WTC11 (cell line): ENCODE measurements around the gene VTN. TPM values are rescaled to one million over a fixed set of nuclear protein-coding genes. Genes with fewer than 3 reads are reported as not detected.
A peak's percentile ranks its signal among the peaks of the same experiment; 100 is the strongest.

Experiments
- ATAC-seq: fragments of 200-7000 bp; cut with Tn5 transposase; 2 replicates; pipeline ENCODE4 v1.10.0; 2021; ENCODE audit warnings: mild to moderate bottlenecking, moderate library complexity
- CTCF ChIA-PET: fragments of 300-600 bp; sonication (Branson Sonifier 250); formaldehyde crosslinking; loops from one replicate; lab custom pipeline; 2021; ENCODE audit warnings: antibody characterized with exemption; lab: Charles Lee
- POLR2A ChIA-PET: fragments of 350-600 bp; sonication (Branson Sonifier 250); formaldehyde crosslinking; loops from one replicate; lab custom pipeline; 2021; ENCODE audit warnings: antibody characterized with exemption; lab: Charles Lee
- DNase-seq: peaks from one replicate; pipeline ENCODE4 v3.0.0; 2021; ENCODE audit warnings: low spot score
- H3K27ac Mint-ChIP-seq: 2 replicates; pipeline ENCODE4 v1.8.0; 2021; ENCODE audit warnings: mixed read lengths
- H3K27me3 Mint-ChIP-seq: 2 replicates; pipeline ENCODE4 v1.8.0; 2021; ENCODE audit warnings: low read depth, mild to moderate bottlenecking, moderate library complexity, mixed read lengths
- H3K36me3 Mint-ChIP-seq: 2 replicates; pipeline ENCODE4 v1.8.0; 2021; ENCODE audit warnings: mixed read lengths
- H3K4me1 Mint-ChIP-seq: 2 replicates; pipeline ENCODE4 v1.8.0; 2022; ENCODE audit warnings: mixed read lengths
- H3K4me3 Mint-ChIP-seq: 2 replicates; pipeline ENCODE4 v1.8.0; 2021; ENCODE audit warnings: mild to moderate bottlenecking, moderate library complexity, mixed read lengths
- H3K9me3 Mint-ChIP-seq: 2 replicates; pipeline ENCODE4 v1.8.0; 2021; ENCODE audit warnings: mixed read lengths
- CBFB ChIP-seq: sonication (generic); formaldehyde crosslinking; IDR thresholded peaks from 2 replicates; pipeline ENCODE4 v1.8.1; 2022; ENCODE audit warnings: mild to moderate bottlenecking, low read depth, missing genetic modification reagents
- CDX4 ChIP-seq: fragments of 250-450 bp; sonication (Bioruptor Pico); IDR thresholded peaks from 2 replicates; pipeline ENCODE4 v1.9.0; 2021; ENCODE audit warnings: moderate library complexity, mild to moderate bottlenecking, inconsistent platforms, borderline replicate concordance
- CREB1 ChIP-seq: sonication (generic); formaldehyde crosslinking; IDR thresholded peaks from 2 replicates; pipeline ENCODE4 v1.8.0; 2023; ENCODE audit warnings: mild to moderate bottlenecking, missing genetic modification reagents
- EMX1 ChIP-seq: fragments of 250-450 bp; sonication (Bioruptor Pico); IDR thresholded peaks from 2 replicates; pipeline ENCODE4 v1.8.0; 2021; ENCODE audit warnings: mild to moderate bottlenecking
- ERG ChIP-seq: fragments of 250-450 bp; sonication (Bioruptor Pico); IDR thresholded peaks from 2 replicates; pipeline ENCODE4 v1.8.0; 2021; ENCODE audit warnings: mild to moderate bottlenecking
- ESRRA ChIP-seq: sonication (generic); formaldehyde crosslinking; IDR thresholded peaks from 2 replicates; pipeline ENCODE4 v1.8.1; 2022; ENCODE audit warnings: mild to moderate bottlenecking, missing genetic modification reagents, borderline replicate concordance
- FOXP1 ChIP-seq: sonication (generic); formaldehyde crosslinking; IDR thresholded peaks from 2 replicates; pipeline ENCODE4 v1.8.0; 2022; ENCODE audit warnings: missing genetic modification reagents, mild to moderate bottlenecking, moderate library complexity, borderline replicate concordance
- IRF2 ChIP-seq: sonication (generic); formaldehyde crosslinking; IDR thresholded peaks from 2 replicates; pipeline ENCODE4 v1.8.0; 2022; ENCODE audit warnings: low read depth, missing genetic modification reagents, borderline replicate concordance
- JAZF1 ChIP-seq: fragments of 250-450 bp; sonication (Bioruptor Pico); IDR thresholded peaks from 2 replicates; pipeline ENCODE4 v1.9.0; 2021; ENCODE audit warnings: moderate library complexity, mild to moderate bottlenecking, inconsistent platforms
- NFATC4 ChIP-seq: fragments of 250-450 bp; sonication (Bioruptor Pico); IDR thresholded peaks from 2 replicates; pipeline ENCODE4 v1.9.0; 2021; ENCODE audit warnings: mild to moderate bottlenecking
- PRDM15 ChIP-seq: sonication (generic); formaldehyde crosslinking; IDR thresholded peaks from 2 replicates; pipeline ENCODE4 v1.8.0; 2022; ENCODE audit warnings: missing genetic modification reagents
- PREB ChIP-seq: sonication (generic); formaldehyde crosslinking; IDR thresholded peaks from 2 replicates; pipeline ENCODE4 v1.8.1; 2022; ENCODE audit warnings: mild to moderate bottlenecking, missing genetic modification reagents, moderate library complexity, borderline replicate concordance
- RELA ChIP-seq: sonication (generic); formaldehyde crosslinking; IDR thresholded peaks from 2 replicates; pipeline ENCODE4 v1.8.1; 2022; ENCODE audit warnings: missing genetic modification reagents, mild to moderate bottlenecking, borderline replicate concordance
- SMAD3 ChIP-seq: sonication (generic); formaldehyde crosslinking; IDR thresholded peaks from 2 replicates; pipeline ENCODE4 v1.8.0; 2022; ENCODE audit warnings: missing genetic modification reagents, mild to moderate bottlenecking, borderline replicate concordance
- SP1 ChIP-seq: sonication (generic); formaldehyde crosslinking; conservative IDR thresholded peaks from 2 replicates; pipeline ENCODE4 v1.8.1; 2022; ENCODE audit warnings: missing genetic modification reagents
- USF1 ChIP-seq: sonication (generic); formaldehyde crosslinking; IDR thresholded peaks from 2 replicates; pipeline ENCODE4 v1.8.0; 2022; ENCODE audit warnings: mild to moderate bottlenecking, missing genetic modification reagents
- USF2 ChIP-seq: sonication (generic); formaldehyde crosslinking; IDR thresholded peaks from 2 replicates; pipeline ENCODE4 v1.8.1; 2023; ENCODE audit warnings: mild to moderate bottlenecking, missing genetic modification reagents, moderate library complexity
- ZNF396 ChIP-seq: fragments of 250-450 bp; sonication (Bioruptor Pico); IDR thresholded peaks from 2 replicates; pipeline ENCODE4 v1.8.0; 2021; ENCODE audit warnings: mild to moderate bottlenecking, moderate library complexity, borderline replicate concordance
- total RNA-seq: library from RNA; stranded (reverse); gene quantifications from 3 replicates; pipeline ENCODE4 v1.2.3, GENCODE V29; 2021

Gene VTN
- total RNA-seq, 1 experiment from 2014 or later: 1.6 TPM

- ChIA-PET POLR2A (interaction anchor here (1.3 to 1.9 kb wide), 2 partner anchors 10 to 23 kb away, joined by 3 to 6 read pairs; no protein-coding TSS in a partner anchor), CTCF (interaction anchor here (0.5 to 3.7 kb wide), 15 partner anchors 9 to 144 kb away, joined by 3 to 62 read pairs (median 4); partner anchors contain the start of genes IFT20, SARM1 and TNFAIP1)
- DNase-seq (peak; percentile 48), ATAC-seq (no peak)
- Mint-ChIP-seq H3K4me1 (peaks cover 79% of the 10 kb centered on the region), H3K27ac (peak overlapping the region; percentile 83), H3K9me3 (no peaks in the 10 kb centered on the region), H3K27me3 (peaks cover 31% of the 10 kb centered on the region), H3K36me3 (no peaks in the 10 kb centered on the region), H3K4me3 (peak overlapping the region; percentile 33)
- TF ChIP-seq NFATC4 (CRISPR knock-in tag) (no peak), SP1 (CRISPR knock-in tag) (no peak), RELA (CRISPR knock-in tag) (no peak), PREB (CRISPR knock-in tag) (no peak), EMX1 (CRISPR knock-in tag) (no peak), JAZF1 (CRISPR knock-in tag) (no peak), ZNF396 (no peak), PRDM15 (no peak), CDX4 (no peak), IRF2 (CRISPR knock-in tag) (no peak), CBFB (CRISPR knock-in tag) (no peak)
- TF ChIP-seq, all 79 proteins: peak for 0
Measured at GRCh38 chr17:28407130-28407973, 37.2 kb upstream of the VTN start.

- H3K4me3 Mint-ChIP-seq: peak overlapping the region; percentile 78
- peak; percentile 3; the same call in 1 of the 2 replicates for ATAC-seq
- H3K27ac Mint-ChIP-seq: peak overlapping the region; percentile 87
- peaks cover 31% of the 10 kb centered on the region for H3K27me3 Mint-ChIP-seq
- DNase-seq: no peak
- H3K36me3 Mint-ChIP-seq: no peaks in the 10 kb centered on the region
- no peak for TF ChIP-seq ESRRA (CRISPR knock-in tag)
- TF ChIP-seq PREB (CRISPR knock-in tag): no peak
- TF ChIP-seq SMAD3 (CRISPR knock-in tag): 0 out of 2 replicates have a peak, but pooled peaks have one; percentile 21
- peak; percentile 68 for TF ChIP-seq USF2 (CRISPR knock-in tag)
- no peak for TF ChIP-seq CREB1 (CRISPR knock-in tag)
- no peak for TF ChIP-seq ERG (CRISPR knock-in tag)
- TF ChIP-seq USF1 (CRISPR knock-in tag): peak; percentile 36; the same call in 1 of the 2 replicates
- no peak for TF ChIP-seq FOXP1 (CRISPR knock-in tag)
- TF ChIP-seq, all 79 proteins: peak for 3
- Mint-ChIP-seq H3K4me1 (peaks cover 79% of the 10 kb centered on the region), H3K9me3 (no peaks in the 10 kb centered on the region)
- ChIA-PET POLR2A (no interaction called here), CTCF (interaction anchor here (0.6 to 3.7 kb wide), 7 partner anchors 10 to 155 kb away, joined by 4 to 62 read pairs (median 12); partner anchors contain the start of genes IFT20 and TNFAIP1)
Measured at GRCh38 chr17:28406473-28406814, 36.3 kb upstream of the VTN start.
